Measurements from ENCODE around the gene ZNF33A. TPM values are rescaled to one million over a fixed set of nuclear protein-coding genes. Genes with fewer than 3 reads are reported as not detected.
"Not testable (repeated sequence)": the region's sequence is repeated elsewhere in the genome, so short reads cannot be mapped to it uniquely, and the experiment has no call there.

The ZNF33A gene
- total RNA-seq, 1 experiment from 2014 or later: 27.5 TPM

DNA sequence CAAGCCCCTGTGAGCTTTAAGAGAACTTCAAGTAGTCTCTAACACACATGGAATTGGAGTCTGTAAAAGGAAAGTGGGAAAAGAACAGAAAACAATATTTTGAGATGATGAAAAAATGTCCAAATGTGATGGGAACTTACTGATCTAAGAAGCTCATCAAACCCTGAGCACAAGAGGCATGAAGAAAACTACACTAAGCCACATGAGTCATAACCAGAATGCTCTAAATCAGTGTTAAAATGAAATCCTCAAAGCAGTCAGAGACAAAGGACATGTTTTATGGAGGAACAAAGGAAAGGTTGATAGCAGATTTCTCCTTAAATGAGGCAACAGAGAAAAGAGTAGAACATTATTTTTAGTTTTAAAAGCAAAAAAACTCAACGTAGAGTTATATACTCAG is 37.2 kb downstream of the ZNF33A start:
- Histone ChIP-seq H3K27me3 (ENCODE audit: insufficient read depth, low read depth) (no peaks in the 10 kb centered on the region), H2AFZ (no peak overlapping the region), H3K9me3 (ENCODE audit: insufficient read depth, low read depth) (no peaks in the 10 kb centered on the region), H3K9me2 (ENCODE audit: insufficient read depth) (no peaks in the 10 kb centered on the region), H3F3A (ENCODE audit: insufficient read depth, low read depth) (no peaks in the 10 kb centered on the region), H3K4me3 (no peak overlapping the region), H3K36me3 (ENCODE audit: low read depth) (0 out of 2 replicates have a peak, but pooled peaks cover 4% of the 10 kb centered on the region), H3K4me1 (replicated peaks; ENCODE audit: insufficient read depth) (no peaks in the 10 kb centered on the region), H3K79me2 (ENCODE audit: low read depth) (no peaks in the 10 kb centered on the region), H3K4me2 (no peak overlapping the region), H3K27ac (no peak overlapping the region), H4K20me1 (ENCODE audit: insufficient read depth) (no peaks in the 10 kb centered on the region)
- BruUV-seq (replicated peaks): no TSS peak
- TF ChIP-seq, protein P1, sequence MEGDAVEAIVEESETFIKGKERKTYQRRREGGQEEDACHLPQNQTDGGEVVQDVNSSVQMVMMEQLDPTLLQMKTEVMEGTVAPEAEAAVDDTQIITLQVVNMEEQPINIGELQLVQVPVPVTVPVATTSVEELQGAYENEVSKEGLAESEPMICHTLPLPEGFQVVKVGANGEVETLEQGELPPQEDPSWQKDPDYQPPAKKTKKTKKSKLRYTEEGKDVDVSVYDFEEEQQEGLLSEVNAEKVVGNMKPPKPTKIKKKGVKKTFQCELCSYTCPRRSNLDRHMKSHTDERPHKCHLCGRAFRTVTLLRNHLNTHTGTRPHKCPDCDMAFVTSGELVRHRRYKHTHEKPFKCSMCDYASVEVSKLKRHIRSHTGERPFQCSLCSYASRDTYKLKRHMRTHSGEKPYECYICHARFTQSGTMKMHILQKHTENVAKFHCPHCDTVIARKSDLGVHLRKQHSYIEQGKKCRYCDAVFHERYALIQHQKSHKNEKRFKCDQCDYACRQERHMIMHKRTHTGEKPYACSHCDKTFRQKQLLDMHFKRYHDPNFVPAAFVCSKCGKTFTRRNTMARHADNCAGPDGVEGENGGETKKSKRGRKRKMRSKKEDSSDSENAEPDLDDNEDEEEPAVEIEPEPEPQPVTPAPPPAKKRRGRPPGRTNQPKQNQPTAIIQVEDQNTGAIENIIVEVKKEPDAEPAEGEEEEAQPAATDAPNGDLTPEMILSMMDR (conservative IDR thresholded peaks at IDR 0.05): no peak
- no peak for TF ChIP-seq EZH2 (IDR thresholded peaks at IDR 0.05; ENCODE audit: low read depth)
- ChIA-PET CTCF (no interaction called here), POLR2A (ENCODE audit: unreplicated experiment) (no interaction called here)
- intact Hi-C loops (cut with micrococcal nuclease; ENCODE audit: unreplicated experiment): no loop called here
- DNase-seq: no peak

DNA sequence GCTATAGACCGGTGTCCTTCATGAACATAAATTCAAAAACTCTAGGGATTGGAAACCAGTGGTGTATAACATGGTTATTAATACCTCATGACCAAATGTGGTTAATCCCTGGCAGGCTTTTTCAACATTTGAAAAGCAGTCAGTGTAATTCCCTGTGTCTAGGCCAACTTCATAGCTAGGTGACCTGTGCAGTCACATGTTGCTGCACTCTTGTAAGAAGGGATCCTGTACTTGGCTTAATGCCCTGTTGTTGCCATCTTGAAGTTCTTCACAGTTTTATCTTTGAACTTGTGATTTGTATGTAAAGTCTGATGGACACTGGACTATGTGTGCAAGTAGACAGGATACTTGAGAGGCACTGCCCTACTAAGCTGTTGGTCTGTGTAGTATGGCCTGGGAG is 39.7 kb downstream of the ZNF33A start:
- intact Hi-C loops (cut with micrococcal nuclease; ENCODE audit: unreplicated experiment): no loop called here
- no peaks in the 10 kb centered on the region for H3K27me3 ChIP-seq (ENCODE audit: insufficient read depth, low read depth)
- H3K4me1 ChIP-seq (replicated peaks; ENCODE audit: insufficient read depth): no peaks in the 10 kb centered on the region
- no peak overlapping the region for H3K27ac ChIP-seq
- TF ChIP-seq EZH2 (IDR thresholded peaks at IDR 0.05; ENCODE audit: low read depth): no peak
- TF ChIP-seq, protein P1 (conservative IDR thresholded peaks at IDR 0.05): no peak
- H3K79me2 ChIP-seq (ENCODE audit: low read depth): no peaks in the 10 kb centered on the region
- no TSS peak for BruUV-seq (replicated peaks)
- CTCF ChIA-PET: no interaction called here
- no peak for DNase-seq
- no peaks in the 10 kb centered on the region for H4K20me1 ChIP-seq (ENCODE audit: insufficient read depth)
- H2AFZ ChIP-seq: no peak overlapping the region
- no peak overlapping the region for H3K4me2 ChIP-seq
- H3K4me3 ChIP-seq: no peak overlapping the region
- H3F3A ChIP-seq (ENCODE audit: insufficient read depth, low read depth): no peaks in the 10 kb centered on the region
- H3K9me2 ChIP-seq (ENCODE audit: insufficient read depth): no peaks in the 10 kb centered on the region
- H3K9me3 ChIP-seq (ENCODE audit: insufficient read depth, low read depth): peaks cover 4% of the 10 kb centered on the region
- peaks cover 13% of the 10 kb centered on the region for H3K36me3 ChIP-seq (ENCODE audit: low read depth)
- POLR2A ChIA-PET (ENCODE audit: unreplicated experiment): no interaction called here

DNA sequence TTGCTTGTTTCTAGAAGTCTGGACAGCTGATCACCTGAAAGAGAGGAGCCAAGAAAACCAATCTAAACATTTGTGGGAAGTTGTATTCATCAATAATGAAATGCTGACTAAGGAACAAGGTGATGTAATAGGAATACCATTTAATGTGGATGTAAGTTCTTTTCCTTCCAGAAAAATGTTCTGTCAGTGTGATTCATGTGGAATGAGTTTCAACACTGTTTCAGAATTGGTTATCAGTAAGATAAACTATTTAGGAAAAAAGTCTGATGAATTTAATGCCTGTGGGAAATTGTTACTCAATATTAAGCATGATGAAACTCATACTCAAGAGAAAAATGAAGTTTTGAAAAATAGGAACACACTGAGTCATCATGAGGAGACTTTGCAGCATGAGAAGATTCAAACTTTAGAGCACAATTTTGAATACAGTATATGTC is 43.9 kb downstream of the ZNF33A start:
- Histone ChIP-seq H3K36me3 (ENCODE audit: low read depth) (peaks cover 30% of the 10 kb centered on the region), H3K27me3 (ENCODE audit: insufficient read depth, low read depth) (no peaks in the 10 kb centered on the region), H3K4me2 (no peak overlapping the region), H2AFZ (no peak overlapping the region), H3K79me2 (ENCODE audit: low read depth) (no peaks in the 10 kb centered on the region), H4K20me1 (ENCODE audit: insufficient read depth) (no peaks in the 10 kb centered on the region), H3K4me1 (replicated peaks; ENCODE audit: insufficient read depth) (no peaks in the 10 kb centered on the region), H3K9me3 (ENCODE audit: insufficient read depth, low read depth) (peaks cover 11% of the 10 kb centered on the region), H3K27ac (no peak overlapping the region), H3F3A (ENCODE audit: insufficient read depth, low read depth) (no peaks in the 10 kb centered on the region), H3K4me3 (no peak overlapping the region), H3K9me2 (ENCODE audit: insufficient read depth) (no peaks in the 10 kb centered on the region)
- intact Hi-C loops (cut with micrococcal nuclease; ENCODE audit: unreplicated experiment): no loop called here
- CTCF ChIA-PET: no interaction called here
- TF ChIP-seq, protein P1 (conservative IDR thresholded peaks at IDR 0.05): no peak
- no peak for TF ChIP-seq EZH2 (IDR thresholded peaks at IDR 0.05; ENCODE audit: low read depth)
- POLR2A ChIA-PET (ENCODE audit: unreplicated experiment): no interaction called here
- DNase-seq: no peak
- no TSS peak for BruUV-seq (replicated peaks)

DNA sequence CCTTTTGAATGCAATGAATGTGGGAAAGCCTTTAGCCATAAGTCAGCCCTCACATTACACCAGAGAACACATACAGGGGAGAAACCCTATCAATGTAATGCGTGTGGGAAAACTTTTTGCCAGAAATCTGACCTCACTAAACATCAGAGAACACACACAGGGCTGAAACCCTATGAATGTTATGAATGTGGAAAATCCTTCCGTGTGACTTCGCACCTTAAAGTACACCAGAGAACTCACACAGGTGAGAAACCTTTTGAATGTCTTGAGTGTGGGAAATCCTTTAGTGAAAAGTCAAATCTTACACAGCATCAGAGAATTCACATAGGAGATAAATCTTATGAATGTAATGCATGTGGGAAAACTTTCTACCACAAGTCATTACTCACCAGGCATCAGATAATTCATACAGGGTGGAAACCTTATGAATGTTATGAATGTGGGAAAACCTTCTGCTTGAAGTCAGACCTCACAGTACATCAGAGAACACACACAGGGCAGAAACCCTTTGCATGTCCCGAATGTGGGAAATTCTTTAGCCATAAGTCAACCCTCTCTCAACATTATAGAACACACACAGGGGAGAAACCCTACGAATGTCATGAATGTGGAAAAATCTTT is 44.9 kb downstream of the ZNF33A start:
- H2AFZ ChIP-seq; H4K20me1 ChIP-seq (ENCODE audit: insufficient read depth); POLR2A ChIA-PET (ENCODE audit: unreplicated experiment); H3F3A ChIP-seq (ENCODE audit: insufficient read depth, low read depth); BruUV-seq (replicated peaks); CTCF ChIA-PET; H3K79me2 ChIP-seq (ENCODE audit: low read depth); H3K4me2 ChIP-seq; intact Hi-C loops (cut with micrococcal nuclease; ENCODE audit: unreplicated experiment); H3K9me2 ChIP-seq (ENCODE audit: insufficient read depth); H3K4me3 ChIP-seq; H3K4me1 ChIP-seq (replicated peaks; ENCODE audit: insufficient read depth); H3K27me3 ChIP-seq (ENCODE audit: insufficient read depth, low read depth); H3K27ac ChIP-seq; DNase-seq: not testable (repeated sequence)
- Histone ChIP-seq H3K9me3 (ENCODE audit: insufficient read depth, low read depth) (peaks cover 11% of the 10 kb centered on the region), H3K36me3 (ENCODE audit: low read depth) (peaks cover 30% of the 10 kb centered on the region)

DNA sequence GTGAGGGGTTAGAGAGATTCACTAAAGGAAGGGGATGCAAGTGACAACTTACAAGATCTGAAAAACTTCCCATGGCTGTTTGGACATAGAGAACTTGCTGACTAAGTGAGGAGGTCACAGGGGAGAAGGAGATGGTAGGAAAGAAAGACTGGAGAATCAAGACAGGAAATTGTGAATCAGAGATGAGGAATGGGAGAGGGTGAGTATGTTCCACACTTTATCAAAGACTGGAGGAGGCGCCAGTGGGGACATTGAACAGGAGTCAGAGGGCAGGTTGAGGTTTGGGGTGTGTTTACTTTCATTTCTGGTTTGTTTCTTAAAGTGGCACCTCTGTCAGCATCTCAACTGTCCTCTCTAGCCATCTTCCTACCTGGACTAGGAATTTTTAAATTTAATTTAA is 59.2 kb downstream of the ZNF33A start:
- Histone ChIP-seq H3K4me3 (peak overlapping the region; percentile 31; the same call in 1 of the 2 replicates), H3K4me2 (peak overlapping the region; percentile 50)
- H3F3A ChIP-seq (ENCODE audit: insufficient read depth, low read depth); H3K9me2 ChIP-seq (ENCODE audit: insufficient read depth); H3K9me3 ChIP-seq (ENCODE audit: insufficient read depth, low read depth); H3K79me2 ChIP-seq (ENCODE audit: low read depth); H4K20me1 ChIP-seq (ENCODE audit: insufficient read depth); H3K27me3 ChIP-seq (ENCODE audit: insufficient read depth, low read depth); POLR2A ChIA-PET (ENCODE audit: unreplicated experiment); H3K4me1 ChIP-seq (replicated peaks; ENCODE audit: insufficient read depth); H2AFZ ChIP-seq; BruUV-seq (replicated peaks); intact Hi-C loops (cut with micrococcal nuclease; ENCODE audit: unreplicated experiment); H3K36me3 ChIP-seq (ENCODE audit: low read depth); H3K27ac ChIP-seq; CTCF ChIA-PET: not testable (repeated sequence)
- peak; percentile 41 to 51 for DNase-seq

Measured in PC-9 (cell line).